ENCODE results near the gene PRTN3.
"Not testable (repeated sequence)": the region's sequence is repeated elsewhere in the genome, so short reads cannot be mapped to it uniquely, and the experiment has no call there.

- not testable (repeated sequence) for TF ChIP-seq POLR2A, CTCF (IDR thresholded peaks at IDR 0.05)
Measured at GRCh38 chr19:842802-843179, 2.0 kb downstream of the PRTN3 start.
